Testis (tissue), 2 donors: Measurements from ENCODE around the gene SLC44A1.

Source experiments
- POLR2A ChIP-seq: fragments of 450-650 bp; IDR thresholded peaks from one replicate; pipeline ENCODE4 v1.6.1; 2017; ENCODE audit warnings: antibody characterized with exemption, mild to moderate bottlenecking, moderate library complexity
- TF ChIP-seq, protein P1 (sequence below), 3 experiments: fragments of 450-650 bp in 2 of 3; fragments of 200-600 bp in 1 of 3; sonication (generic) in 1 of 3; IDR thresholded peaks; one replicate each; pipeline ENCODE4 v1.5.1; 2016 to 2019; ENCODE audit warnings: antibody characterized with exemption in 3 of 3, mild to moderate bottlenecking in 2 of 3, moderate library complexity in 1 of 3

DNA sequence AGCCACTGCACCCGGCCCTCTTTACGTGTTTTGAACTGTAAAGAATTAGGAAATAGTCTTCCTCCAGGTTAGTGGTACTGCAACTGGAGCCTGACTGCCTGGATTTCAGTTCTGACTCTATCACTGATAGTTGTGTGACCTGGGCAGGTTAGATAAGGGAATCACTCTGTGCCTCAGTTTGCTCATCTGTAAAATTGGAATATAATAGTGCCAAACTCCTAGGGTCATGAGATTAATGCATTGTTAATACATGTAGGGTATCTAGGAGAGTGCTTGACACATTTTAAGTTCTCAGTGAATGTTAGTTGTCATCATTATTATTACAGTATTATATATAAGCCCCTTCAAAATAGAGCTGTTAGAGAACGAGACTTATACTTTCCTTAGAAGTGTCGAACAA lies 130.9 kb downstream of the SLC44A1 start:
- TF ChIP-seq POLR2A: no peak
- TF ChIP-seq, protein P1, sequence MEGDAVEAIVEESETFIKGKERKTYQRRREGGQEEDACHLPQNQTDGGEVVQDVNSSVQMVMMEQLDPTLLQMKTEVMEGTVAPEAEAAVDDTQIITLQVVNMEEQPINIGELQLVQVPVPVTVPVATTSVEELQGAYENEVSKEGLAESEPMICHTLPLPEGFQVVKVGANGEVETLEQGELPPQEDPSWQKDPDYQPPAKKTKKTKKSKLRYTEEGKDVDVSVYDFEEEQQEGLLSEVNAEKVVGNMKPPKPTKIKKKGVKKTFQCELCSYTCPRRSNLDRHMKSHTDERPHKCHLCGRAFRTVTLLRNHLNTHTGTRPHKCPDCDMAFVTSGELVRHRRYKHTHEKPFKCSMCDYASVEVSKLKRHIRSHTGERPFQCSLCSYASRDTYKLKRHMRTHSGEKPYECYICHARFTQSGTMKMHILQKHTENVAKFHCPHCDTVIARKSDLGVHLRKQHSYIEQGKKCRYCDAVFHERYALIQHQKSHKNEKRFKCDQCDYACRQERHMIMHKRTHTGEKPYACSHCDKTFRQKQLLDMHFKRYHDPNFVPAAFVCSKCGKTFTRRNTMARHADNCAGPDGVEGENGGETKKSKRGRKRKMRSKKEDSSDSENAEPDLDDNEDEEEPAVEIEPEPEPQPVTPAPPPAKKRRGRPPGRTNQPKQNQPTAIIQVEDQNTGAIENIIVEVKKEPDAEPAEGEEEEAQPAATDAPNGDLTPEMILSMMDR (IDR thresholded peaks at IDR 0.05): no peak
